ENCODE results near the gene METRN.
A peak's percentile ranks its signal among the peaks of the same experiment; 100 is the strongest.
"Not testable (repeated sequence)": the region's sequence is repeated elsewhere in the genome, so short reads cannot be mapped to it uniquely, and the experiment has no call there.

The METRN gene

DNA sequence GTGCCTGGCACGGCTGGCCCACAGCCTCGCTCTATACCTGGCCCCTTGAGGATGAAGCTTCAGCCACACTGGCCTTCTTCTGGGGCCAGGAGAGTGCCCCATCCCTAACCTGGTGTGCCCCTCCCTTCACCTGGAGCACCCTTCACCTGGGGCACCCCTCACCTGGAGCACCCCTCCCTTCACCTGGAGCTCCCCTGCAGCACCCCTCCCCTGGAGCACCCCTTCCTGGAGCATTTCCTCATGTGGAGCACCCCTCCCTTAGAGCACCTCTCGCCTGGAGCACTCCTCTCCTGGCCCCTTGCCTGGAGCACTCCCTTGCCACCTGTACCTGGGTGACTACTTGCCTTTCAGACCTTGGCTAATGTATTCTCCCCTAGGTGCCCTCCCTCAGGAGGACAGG, 6.9 kb upstream of the METRN start:
- H3K27me3 Mint-ChIP-seq (ENCODE audit: low read depth): peaks cover 44% of the 10 kb centered on the region
- H3K9me3 Mint-ChIP-seq: no peaks in the 10 kb centered on the region
- H3K4me3 Mint-ChIP-seq: no peak overlapping the region
- H3K4me1 Mint-ChIP-seq (ENCODE audit: low read depth): no peaks in the 10 kb centered on the region
- no peak overlapping the region for H3K27ac Mint-ChIP-seq
- H3K36me3 Mint-ChIP-seq (ENCODE audit: low read depth): no peaks in the 10 kb centered on the region

- peaks cover 47% of the 10 kb centered on the region for H3K27me3 Mint-ChIP-seq (ENCODE audit: low read depth)
- H3K4me1 Mint-ChIP-seq (ENCODE audit: low read depth): no peaks in the 10 kb centered on the region
- H3K4me3 Mint-ChIP-seq: no peak overlapping the region
- no peak overlapping the region for H3K27ac Mint-ChIP-seq
- H3K36me3 Mint-ChIP-seq (ENCODE audit: low read depth): no peaks in the 10 kb centered on the region
- H3K9me3 Mint-ChIP-seq: no peaks in the 10 kb centered on the region
These were observed 6.0 kb upstream of the METRN start for GRCh38 chr16:708959-709358.

- Mint-ChIP-seq H3K27me3 (ENCODE audit: low read depth) (peaks cover 46% of the 10 kb centered on the region), H3K4me3 (no peak overlapping the region), H3K4me1 (ENCODE audit: low read depth) (no peaks in the 10 kb centered on the region), H3K27ac (no peak overlapping the region), H3K9me3 (no peaks in the 10 kb centered on the region), H3K36me3 (ENCODE audit: low read depth) (no peaks in the 10 kb centered on the region)
These were observed 5.1 kb upstream of the METRN start for GRCh38 chr16:709566-710499.

DNA sequence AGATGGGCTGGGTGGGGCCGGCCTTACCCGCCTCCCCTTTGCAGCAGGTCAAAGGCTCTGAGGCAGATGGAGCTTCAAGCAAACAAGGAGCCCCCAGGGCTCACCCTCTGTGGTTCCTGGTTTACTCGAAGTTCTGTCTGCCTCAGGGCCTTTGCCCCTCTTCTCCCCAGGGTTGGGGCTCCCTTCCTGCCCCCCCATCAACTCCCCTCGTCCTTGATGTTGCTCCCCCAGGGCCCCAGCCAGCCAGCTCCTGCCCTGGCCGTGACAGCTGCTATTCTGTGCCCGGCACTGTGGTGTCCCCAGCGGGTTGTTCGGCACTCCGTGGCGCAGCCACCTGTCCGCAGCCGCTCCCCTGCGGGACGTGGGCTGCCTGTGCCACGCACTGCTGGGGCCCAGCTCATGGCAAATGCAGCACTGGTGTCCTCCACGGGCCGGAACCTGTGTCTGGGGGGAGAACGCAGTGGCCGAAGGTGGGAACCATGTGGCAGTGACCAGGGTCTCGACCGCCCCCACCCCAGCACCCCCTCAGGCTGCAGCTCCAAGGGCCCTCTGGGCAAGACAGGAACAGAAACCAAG, 4.3 kb upstream of the METRN start:
- Mint-ChIP-seq H3K27ac (no peak overlapping the region), H3K9me3 (no peaks in the 10 kb centered on the region), H3K4me1 (ENCODE audit: low read depth) (no peaks in the 10 kb centered on the region), H3K27me3 (ENCODE audit: low read depth) (peaks cover 46% of the 10 kb centered on the region), H3K4me3 (no peak overlapping the region), H3K36me3 (ENCODE audit: low read depth) (no peaks in the 10 kb centered on the region)

DNA sequence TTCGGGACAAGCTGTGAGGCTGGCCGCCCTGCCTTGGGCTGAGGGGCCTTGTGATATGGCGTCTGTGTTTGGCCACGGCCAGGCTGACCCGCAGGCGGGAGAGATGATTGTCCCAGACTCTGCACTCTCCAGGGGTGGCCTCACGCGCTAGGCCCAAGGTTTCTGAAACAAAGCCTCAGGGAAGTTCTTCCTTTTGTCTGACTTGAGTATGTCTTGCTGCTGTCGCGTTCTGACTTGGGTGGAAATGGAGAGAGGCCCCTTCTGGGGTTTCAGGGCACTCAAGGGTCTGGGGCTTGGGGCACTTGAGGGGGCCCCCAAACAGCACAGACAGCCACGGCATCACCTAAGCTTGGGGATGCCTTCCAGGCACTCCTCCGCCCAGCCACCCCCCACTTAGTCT, 3.8 kb upstream of the METRN start:
- Mint-ChIP-seq H3K36me3 (ENCODE audit: low read depth) (no peaks in the 10 kb centered on the region), H3K27ac (no peak overlapping the region), H3K4me3 (no peak overlapping the region), H3K27me3 (ENCODE audit: low read depth) (peaks cover 49% of the 10 kb centered on the region), H3K9me3 (no peaks in the 10 kb centered on the region), H3K4me1 (ENCODE audit: low read depth) (no peaks in the 10 kb centered on the region)

- H3K4me3 Mint-ChIP-seq: no peak overlapping the region
- H3K36me3 Mint-ChIP-seq (ENCODE audit: low read depth): no peaks in the 10 kb centered on the region
- H3K27me3 Mint-ChIP-seq (ENCODE audit: low read depth): peaks cover 48% of the 10 kb centered on the region
- no peak overlapping the region for H3K27ac Mint-ChIP-seq
- no peaks in the 10 kb centered on the region for H3K9me3 Mint-ChIP-seq
- no peaks in the 10 kb centered on the region for H3K4me1 Mint-ChIP-seq (ENCODE audit: low read depth)
These were observed 3.2 kb upstream of the METRN start for GRCh38 chr16:711548-712320.

GRCh38 chr16:712740-713250, 2.1 kb upstream of the METRN start:
- peaks cover 40% of the 10 kb centered on the region for H3K27me3 Mint-ChIP-seq (ENCODE audit: low read depth)
- H3K36me3 Mint-ChIP-seq (ENCODE audit: low read depth); H3K4me1 Mint-ChIP-seq (ENCODE audit: low read depth); H3K27ac Mint-ChIP-seq; H3K9me3 Mint-ChIP-seq; H3K4me3 Mint-ChIP-seq: not testable (repeated sequence)

DNA sequence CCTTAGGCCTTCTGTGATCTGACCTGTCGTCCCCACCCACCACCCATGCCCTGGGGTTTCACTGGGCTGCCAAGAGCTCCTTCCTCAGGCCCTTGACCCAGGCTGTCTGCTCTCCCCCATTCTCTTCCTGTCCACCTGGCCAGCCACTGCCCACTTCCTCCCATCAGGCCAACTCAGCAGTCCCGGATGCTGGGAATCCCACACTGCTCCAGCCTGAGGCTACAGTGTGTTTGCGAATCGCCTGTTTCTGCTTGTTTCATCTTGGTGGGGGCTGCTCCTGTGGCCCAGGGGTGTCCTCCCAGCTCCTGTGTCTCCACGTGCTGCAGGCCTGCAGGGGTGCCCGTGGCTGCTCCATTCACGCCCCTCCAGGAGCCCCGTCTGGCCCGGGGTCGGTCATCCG, 839 bp upstream of the METRN start:
- Mint-ChIP-seq H3K36me3 (ENCODE audit: low read depth) (no peaks in the 10 kb centered on the region), H3K27ac (no peak overlapping the region)

GRCh38 chr16:715477-716199, 720 bp downstream of the METRN start:
- peaks cover 4% of the 10 kb centered on the region for H3K4me1 Mint-ChIP-seq (ENCODE audit: low read depth)
- no peak overlapping the region for H3K27ac Mint-ChIP-seq
- no peaks in the 10 kb centered on the region for H3K36me3 Mint-ChIP-seq (ENCODE audit: low read depth)

More for the DNA sequence above, 839 bp upstream of the METRN start:
- Mint-ChIP-seq H3K4me1 (ENCODE audit: low read depth) (no peaks in the 10 kb centered on the region), H3K4me3 (no peak overlapping the region), H3K9me3 (no peaks in the 10 kb centered on the region), H3K27me3 (ENCODE audit: low read depth) (peaks cover 34% of the 10 kb centered on the region)

DNA sequence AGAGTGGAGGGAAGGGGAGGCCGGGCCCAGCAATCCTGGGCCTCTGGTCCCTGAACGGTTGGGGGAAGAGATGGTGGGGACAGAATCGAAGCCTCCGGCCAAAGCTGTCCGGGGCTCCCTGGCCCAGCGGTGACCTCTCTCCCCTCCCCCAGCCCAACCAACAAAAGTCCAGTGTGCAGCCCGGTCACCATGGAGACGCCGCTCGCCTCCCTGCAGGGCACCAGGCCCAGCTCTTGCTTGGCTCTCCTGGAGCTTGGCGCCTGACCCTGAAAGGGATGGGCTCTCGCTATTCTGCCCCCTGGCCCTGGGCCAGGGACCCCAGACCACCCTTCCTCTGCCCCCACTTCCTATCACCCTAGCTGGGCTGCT, 1.3 kb downstream of the METRN start:
- Mint-ChIP-seq H3K36me3 (ENCODE audit: low read depth) (no peaks in the 10 kb centered on the region), H3K27ac (no peak overlapping the region), H3K4me3 (peak overlapping the region; percentile 50), H3K9me3 (no peaks in the 10 kb centered on the region), H3K27me3 (ENCODE audit: low read depth) (peaks cover 32% of the 10 kb centered on the region), H3K4me1 (ENCODE audit: low read depth) (peaks cover 4% of the 10 kb centered on the region)

More at GRCh38 chr16:715477-716199, 720 bp downstream of the METRN start:
- peaks cover 32% of the 10 kb centered on the region for H3K27me3 Mint-ChIP-seq (ENCODE audit: low read depth)
- H3K9me3 Mint-ChIP-seq: no peaks in the 10 kb centered on the region
- H3K4me3 Mint-ChIP-seq: peak overlapping the region; percentile 50

GRCh38 chr16:716768-717325, 1.9 kb downstream of the METRN start:
- peaks cover 4% of the 10 kb centered on the region for H3K4me1 Mint-ChIP-seq (ENCODE audit: low read depth)
- H3K9me3 Mint-ChIP-seq: no peaks in the 10 kb centered on the region
- H3K27me3 Mint-ChIP-seq (ENCODE audit: low read depth): peaks cover 32% of the 10 kb centered on the region
- H3K4me3 Mint-ChIP-seq: no peak overlapping the region
- H3K36me3 Mint-ChIP-seq (ENCODE audit: low read depth): no peaks in the 10 kb centered on the region
- no peak overlapping the region for H3K27ac Mint-ChIP-seq

- Mint-ChIP-seq H3K4me1 (ENCODE audit: low read depth) (peaks cover 6% of the 10 kb centered on the region), H3K4me3 (no peak overlapping the region), H3K27ac (no peak overlapping the region), H3K9me3 (no peaks in the 10 kb centered on the region), H3K27me3 (ENCODE audit: low read depth) (peaks cover 31% of the 10 kb centered on the region), H3K36me3 (ENCODE audit: low read depth) (no peaks in the 10 kb centered on the region)
These were observed 2.7 kb downstream of the METRN start for GRCh38 chr16:717450-718245.

DNA sequence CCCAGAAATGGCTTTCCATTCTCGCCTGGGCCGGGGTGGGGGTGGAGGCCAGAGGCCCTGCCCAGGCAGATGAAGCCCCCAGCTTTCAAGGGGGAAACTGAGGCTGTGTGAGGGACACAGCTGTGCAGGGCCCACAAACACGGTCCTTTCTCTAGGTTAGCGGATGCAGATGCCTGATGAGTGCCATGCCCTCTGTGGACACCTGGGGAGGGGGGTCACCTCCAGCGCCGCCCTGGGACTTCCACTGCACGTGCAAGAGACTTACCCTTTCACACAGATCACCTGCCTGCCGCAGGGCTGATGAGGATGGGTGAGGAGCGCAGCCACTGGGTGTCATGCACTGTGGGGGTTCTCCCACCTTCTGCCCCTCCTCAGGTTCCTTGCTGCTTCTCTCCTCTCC, 3.5 kb downstream of the METRN start:
- Mint-ChIP-seq H3K4me1 (ENCODE audit: low read depth) (peaks cover 6% of the 10 kb centered on the region), H3K27me3 (ENCODE audit: low read depth) (peaks cover 28% of the 10 kb centered on the region), H3K9me3 (no peaks in the 10 kb centered on the region), H3K4me3 (no peak overlapping the region), H3K27ac (no peak overlapping the region), H3K36me3 (ENCODE audit: low read depth) (no peaks in the 10 kb centered on the region)

All from T-helper 1 cell treated with Interleukin-12 subunit alpha and Interleukin-12 subunit beta and Interleukin-4 antibody, amounts not matched to agents 30 μg/mL and 1 μg/mL, for 36 hours (primary cell).